DND-41 (cell line): ENCODE data around the gene TIMM23.

Experiments used
- CTCF ChIP-seq: IDR thresholded peaks from 2 replicates; pipeline ENCODE4 v1.5.1; 2012; ENCODE audit warnings: borderline replicate concordance, low read length, moderate library complexity, mild to moderate bottlenecking; ENCODE audit not compliant: poor library complexity, severe bottlenecking; ENCODE audit errors: extremely low read depth
- EZH2 ChIP-seq: IDR thresholded peaks from 3 replicates; pipeline ENCODE4 v1.6.1; 2012; ENCODE audit warnings: borderline replicate concordance, low read depth, mild to moderate bottlenecking, moderate library complexity, low read length, inconsistent platforms; ENCODE audit not compliant: severe bottlenecking

- TF ChIP-seq CTCF (no peak), EZH2 (no peak)
Observed at GRCh38 chr10:46025406-46025805, 53.1 kb downstream of the TIMM23 start.
